Measurements from ENCODE around the gene FFAR4. TPM values are rescaled to one million over a fixed set of nuclear protein-coding genes. Genes with fewer than 3 reads are reported as not detected.

Gene FFAR4
- polyA plus RNA-seq, 2 of the 4 experiments (the other 2 are of a cell fraction): 0.15 to 0.17 TPM

GRCh38 chr10:93597075-93597599, 30.7 kb downstream of the FFAR4 start:
- POLR2A ChIA-PET: no interaction called here
- DNase-seq (ENCODE audit: low read depth in 1 of 2, low spot score in 1 of 2): no peak
- CTCF ChIA-PET: interaction anchor here (1.0 to 1.6 kb wide), 2 partner anchors 15 to 47 kb away, joined by 3 to 8 read pairs; partner anchors contain the start of gene PDE6C
- Histone ChIP-seq H3K4me1 (peaks cover 7% of the 10 kb centered on the region), H3K4me3 (no peak overlapping the region), H3K9me3 (no peaks in the 10 kb centered on the region), H3K27ac (no peak overlapping the region), H3K4me2 (no peak overlapping the region)
- no peak for TF ChIP-seq CEBPB (IDR thresholded peaks at IDR 0.05)
- TF ChIP-seq FOSB (CRISPR knock-in tag; IDR thresholded peaks at IDR 0.05): no peak
- TF ChIP-seq ZFP36 (IDR thresholded peaks at IDR 0.05; ENCODE audit: borderline replicate concordance, partially characterized antibody): no peak
- TF ChIP-seq POLR2AphosphoS2 (conservative IDR thresholded peaks at IDR 0.05; ENCODE audit: low read length): no peak
- no peak for TF ChIP-seq FOSL2 (IDR thresholded peaks at IDR 0.05)
- TF ChIP-seq FOSL2 (CRISPR knock-in tag; IDR thresholded peaks at IDR 0.05): no peak
- no peak for TF ChIP-seq TFCP2L1 (CRISPR knock-in tag; IDR thresholded peaks at IDR 0.05)
- no peak for TF ChIP-seq MAX (IDR thresholded peaks at IDR 0.05)
- no peak for TF ChIP-seq KDM1A (IDR thresholded peaks at IDR 0.05; ENCODE audit: low read depth)
- ATAC-seq: no peak
- 69% methylated on average over 1 of the region's 1 CpG for WGBS (ENCODE audit: missing lambda C conversion rate)
- FAIRE-seq: no peak

- H3K9me3 ChIP-seq: no peaks in the 10 kb centered on the region
- no peak overlapping the region for H3K4me2 ChIP-seq
- CTCF ChIA-PET: interaction anchor here (0.7 kb wide), 1 partner anchor 121 kb away, joined by 3 read pairs; no protein-coding TSS in a partner anchor
- no peak for TF ChIP-seq MAZ (IDR thresholded peaks at IDR 0.05; ENCODE audit: borderline replicate concordance, low read depth, low read length)
- no peak for TF ChIP-seq KDM5A (IDR thresholded peaks at IDR 0.05)
- TF ChIP-seq, protein P1, sequence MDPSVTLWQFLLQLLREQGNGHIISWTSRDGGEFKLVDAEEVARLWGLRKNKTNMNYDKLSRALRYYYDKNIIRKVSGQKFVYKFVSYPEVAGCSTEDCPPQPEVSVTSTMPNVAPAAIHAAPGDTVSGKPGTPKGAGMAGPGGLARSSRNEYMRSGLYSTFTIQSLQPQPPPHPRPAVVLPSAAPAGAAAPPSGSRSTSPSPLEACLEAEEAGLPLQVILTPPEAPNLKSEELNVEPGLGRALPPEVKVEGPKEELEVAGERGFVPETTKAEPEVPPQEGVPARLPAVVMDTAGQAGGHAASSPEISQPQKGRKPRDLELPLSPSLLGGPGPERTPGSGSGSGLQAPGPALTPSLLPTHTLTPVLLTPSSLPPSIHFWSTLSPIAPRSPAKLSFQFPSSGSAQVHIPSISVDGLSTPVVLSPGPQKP (IDR thresholded peaks at IDR 0.05; ENCODE audit: low read depth, low read length): no peak
- H3K4me1 ChIP-seq: peaks cover 17% of the 10 kb centered on the region
- FAIRE-seq (no peak), ATAC-seq (no peak), DNase-seq (ENCODE audit: low read depth in 1 of 2, low spot score in 1 of 2) (no peak)
- POLR2A ChIA-PET: no interaction called here
- H3K4me3 ChIP-seq: no peak overlapping the region
- 81% methylated on average over 5 of the region's 5 CpGs for WGBS (ENCODE audit: missing lambda C conversion rate)
- H3K27ac ChIP-seq: no peak overlapping the region
Observed at GRCh38 chr10:93598157-93598556, 31.7 kb downstream of the FFAR4 start.

DNA sequence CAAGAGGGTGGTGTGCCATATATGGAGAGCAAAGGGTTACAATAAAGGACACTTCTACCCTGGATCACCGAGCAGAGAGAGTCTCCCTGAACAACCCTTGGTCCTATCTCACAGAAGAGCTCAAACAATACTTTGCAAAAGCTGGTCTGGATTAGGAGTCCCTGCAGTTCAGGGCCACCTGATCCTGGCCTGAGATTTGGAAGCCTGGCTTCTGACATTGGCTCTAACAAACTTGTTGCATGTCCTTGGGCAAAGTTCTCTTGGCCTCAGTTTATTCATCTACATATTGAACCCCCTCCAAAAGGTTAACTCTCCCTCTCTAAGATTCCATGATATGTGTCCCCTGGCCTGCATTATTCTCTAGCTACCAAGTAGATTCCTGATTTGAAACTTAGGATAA, 32.9 kb downstream of the FFAR4 start:
- Histone ChIP-seq H3K27ac (no peak overlapping the region), H3K9me3 (no peaks in the 10 kb centered on the region), H3K4me3 (no peak overlapping the region), H3K4me1 (peaks cover 29% of the 10 kb centered on the region), H3K4me2 (no peak overlapping the region)
- DNase-seq (ENCODE audit: low read depth in 1 of 2, low spot score in 1 of 2) (no peak), ATAC-seq (no peak), FAIRE-seq (no peak)
- WGBS (ENCODE audit: missing lambda C conversion rate): 74% methylated on average over 1 of the region's 1 CpG
- TF ChIP-seq GATA3 (IDR thresholded peaks at IDR 0.05; ENCODE audit: borderline replicate concordance) (no peak), MYC (IDR thresholded peaks at IDR 0.05; ENCODE audit: borderline replicate concordance, low read length) (no peak), FOSB (CRISPR knock-in tag; IDR thresholded peaks at IDR 0.05) (no peak), MAZ (IDR thresholded peaks at IDR 0.05; ENCODE audit: borderline replicate concordance, low read depth, low read length) (no peak), POLR2A (IDR thresholded peaks at IDR 0.05; ENCODE audit: low read length) (no peak), HEYL (CRISPR knock-in tag; IDR thresholded peaks at IDR 0.05) (no peak), KDM5A (IDR thresholded peaks at IDR 0.05) (no peak), SREBF2 (IDR thresholded peaks at IDR 0.05) (no peak), CBX8 (IDR thresholded peaks at IDR 0.05) (no peak), EHF (CRISPR knock-in tag; IDR thresholded peaks at IDR 0.05) (no peak), USF2 (IDR thresholded peaks at IDR 0.05) (no peak), HDAC2 (IDR thresholded peaks at IDR 0.05) (no peak), CHD2 (IDR thresholded peaks at IDR 0.05; ENCODE audit: low read length, partially characterized antibody) (no peak), CBX2 (IDR thresholded peaks at IDR 0.05; ENCODE audit: borderline replicate concordance, low read depth) (no peak), RFX5 (IDR thresholded peaks at IDR 0.05) (no peak), PHF8 (IDR thresholded peaks at IDR 0.05; ENCODE audit: borderline replicate concordance, low read depth) (no peak), ZC3H11A (IDR thresholded peaks at IDR 0.05) (no peak)
- TF ChIP-seq, protein P1 (IDR thresholded peaks at IDR 0.05; ENCODE audit: low read depth, low read length): no peak
- TF ChIP-seq, protein P2, sequence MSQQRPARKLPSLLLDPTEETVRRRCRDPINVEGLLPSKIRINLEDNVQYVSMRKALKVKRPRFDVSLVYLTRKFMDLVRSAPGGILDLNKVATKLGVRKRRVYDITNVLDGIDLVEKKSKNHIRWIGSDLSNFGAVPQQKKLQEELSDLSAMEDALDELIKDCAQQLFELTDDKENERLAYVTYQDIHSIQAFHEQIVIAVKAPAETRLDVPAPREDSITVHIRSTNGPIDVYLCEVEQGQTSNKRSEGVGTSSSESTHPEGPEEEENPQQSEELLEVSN (IDR thresholded peaks at IDR 0.05; ENCODE audit: borderline replicate concordance, low read depth): no peak
- CTCF ChIA-PET: interaction anchor here (0.6 to 1.7 kb wide), 5 partner anchors 14 to 71 kb away, joined by 3 to 4 read pairs (median 3); no protein-coding TSS in a partner anchor
- POLR2A ChIA-PET: no interaction called here
